Cerebellar cortex (tissue), 1 donor: Measurements from ENCODE around the gene COPZ2.
"Not testable (repeated sequence)": the region's sequence is repeated elsewhere in the genome, so short reads cannot be mapped to it uniquely, and the experiment has no call there.

ENCODE experiments used
- DNase-seq: peaks from one replicate; pipeline ENCODE4 v3.0.0-alpha.2; 2015; ENCODE audit warnings: low spot score

COPZ2 gene

GRCh38 chr17:48056246-48056745, 18.7 kb upstream of the COPZ2 start:
- DNase-seq, result no peak

DNA sequence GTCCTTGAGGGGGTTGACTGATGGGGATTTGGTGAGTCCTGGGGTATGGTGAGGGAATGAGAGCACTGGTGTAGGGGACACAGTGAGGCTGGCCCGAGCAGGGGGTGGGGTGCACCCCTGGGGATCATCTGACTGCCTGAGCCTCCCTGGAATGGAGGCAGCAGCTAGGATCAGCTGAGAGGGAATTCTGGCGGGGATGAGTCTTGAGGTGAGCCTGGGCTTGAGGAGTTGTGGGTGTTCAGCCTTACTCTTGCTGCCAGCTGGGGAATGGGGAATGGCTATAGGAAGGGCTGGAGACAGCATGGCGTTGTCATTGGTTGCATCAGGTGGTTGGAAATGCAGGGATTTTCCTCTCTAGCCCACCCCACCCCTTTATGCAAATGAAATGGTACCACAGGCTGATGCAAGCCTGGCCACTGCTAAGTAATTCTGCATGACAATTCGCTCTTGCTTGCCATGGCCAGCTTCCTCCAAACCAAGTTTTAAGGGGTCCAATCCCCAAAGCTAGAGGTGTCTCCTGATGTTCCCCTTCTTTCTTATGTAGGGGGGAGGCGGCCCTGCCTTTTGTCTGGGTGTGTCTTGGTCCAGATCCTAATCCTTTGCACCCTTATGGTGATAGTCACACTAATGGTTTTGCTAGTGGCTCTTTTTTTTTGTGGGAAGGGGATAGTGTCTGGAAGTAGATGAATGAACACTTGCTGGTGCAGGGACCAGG, 18.1 kb upstream of the COPZ2 start:
- no peak for DNase-seq

DNA sequence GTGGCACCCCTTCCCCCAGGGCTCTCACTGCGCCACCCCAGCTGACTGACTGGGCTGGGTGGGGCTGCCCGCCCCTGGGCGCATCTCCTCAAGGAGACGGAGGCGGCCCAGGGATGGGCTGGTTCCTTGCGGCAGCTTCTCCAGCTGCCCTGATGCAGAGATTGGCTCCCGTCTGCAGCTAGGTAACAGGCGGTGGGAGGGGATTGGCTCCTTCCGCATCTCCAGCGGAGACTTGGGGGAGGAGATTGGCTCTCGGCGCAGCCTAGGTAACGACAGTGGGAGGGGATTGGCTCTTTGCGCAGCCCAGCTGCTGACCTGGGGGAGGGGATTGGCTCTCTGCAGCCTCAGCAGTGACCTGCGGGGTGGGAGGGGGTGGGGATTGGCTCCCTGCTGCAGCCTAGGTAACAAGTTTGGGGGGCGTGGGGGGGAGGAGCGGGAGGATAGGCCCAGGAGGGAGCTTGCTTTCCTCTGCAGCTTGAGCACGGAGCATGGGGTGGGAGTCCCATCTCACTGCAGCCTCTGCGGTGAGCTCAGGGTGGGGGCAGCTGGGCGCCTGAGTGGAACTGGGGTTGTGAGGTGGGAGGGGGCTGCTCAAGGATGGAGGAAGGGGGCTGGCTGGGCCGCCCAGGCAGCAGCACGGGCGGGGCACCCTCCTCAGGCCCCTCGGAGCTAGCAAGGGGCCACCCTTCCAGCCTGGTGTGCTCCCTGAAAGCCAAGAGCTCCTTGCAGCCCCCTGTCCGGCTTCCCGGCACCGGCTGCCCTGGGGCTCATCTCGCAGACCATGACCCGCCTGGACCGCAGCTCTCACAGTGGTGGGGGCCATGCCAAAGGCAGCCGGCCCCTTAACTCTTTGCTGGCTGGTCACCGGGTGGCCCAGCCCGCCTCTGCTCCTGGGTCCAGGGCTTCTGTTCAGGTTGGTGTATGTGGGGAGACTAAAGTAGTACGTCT, 16.9 kb upstream of the COPZ2 start:
- DNase-seq, result peak; percentile 94

DNA sequence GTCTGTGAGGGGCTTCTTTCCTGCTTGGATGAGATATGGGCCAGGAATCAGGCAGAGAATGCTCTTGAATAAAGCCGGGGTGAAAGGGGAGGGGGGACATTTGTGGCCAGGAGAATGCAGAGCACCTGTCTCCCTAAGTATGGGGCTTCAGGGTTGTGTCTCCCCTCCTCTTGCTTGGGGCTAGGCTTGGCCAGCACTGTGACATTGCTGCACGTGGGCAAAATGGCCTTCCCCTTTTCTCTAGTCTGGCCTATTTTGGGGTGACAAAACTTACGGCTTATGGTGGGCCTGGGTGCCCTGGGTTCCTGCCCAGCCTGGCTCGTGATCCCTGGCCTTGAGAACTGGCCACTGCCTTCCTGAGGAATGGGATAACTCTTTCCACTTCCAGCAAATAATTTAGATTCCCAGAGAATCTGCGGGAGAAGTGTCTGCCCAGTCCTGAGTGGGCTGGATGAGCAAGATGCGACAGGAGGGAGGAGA, 16.2 kb upstream of the COPZ2 start:
- DNase-seq, result no peak

DNA sequence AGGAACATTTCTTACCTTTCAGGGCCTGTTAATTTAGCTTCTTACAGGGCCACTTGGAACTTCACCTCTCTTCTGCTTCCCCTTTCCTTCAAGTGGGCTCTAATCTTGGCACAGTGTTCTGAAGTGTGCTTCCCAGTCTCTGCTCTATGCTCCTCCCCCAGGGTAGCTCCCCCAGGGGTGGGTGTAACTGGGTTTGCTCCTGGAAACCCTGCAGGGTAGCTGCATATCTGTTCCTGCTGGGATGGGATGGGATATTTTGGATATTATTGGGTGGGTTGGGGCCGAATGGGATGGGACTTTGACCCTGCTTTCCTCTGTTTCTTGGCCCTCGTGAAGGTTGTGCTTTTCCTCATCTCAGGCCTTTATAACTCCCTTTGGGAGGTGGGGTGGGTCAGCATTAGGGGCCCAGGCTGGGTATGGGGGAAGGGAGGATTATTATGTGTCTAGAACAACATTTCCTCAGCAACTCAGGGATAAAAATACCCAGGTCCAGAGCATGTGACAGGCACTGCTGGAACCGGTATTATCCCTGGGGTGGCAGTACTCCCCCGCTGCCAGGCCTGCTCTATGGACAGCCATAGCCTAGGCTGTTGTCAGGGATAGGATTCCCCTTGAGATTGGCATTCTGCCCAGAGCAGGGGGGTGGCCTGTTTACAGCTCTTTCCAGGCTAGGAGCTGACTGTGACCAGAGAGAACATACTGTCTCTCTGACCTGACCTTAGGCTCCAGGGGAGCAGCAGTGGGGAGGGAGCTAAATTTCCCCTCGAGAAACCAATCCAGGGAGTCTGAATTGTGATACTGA, 15.6 kb upstream of the COPZ2 start:
- peak; percentile 46 for DNase-seq

- peak; percentile 48 for DNase-seq
These were observed 14.3 kb upstream of the COPZ2 start for GRCh38 chr17:48051706-48052486.

DNA sequence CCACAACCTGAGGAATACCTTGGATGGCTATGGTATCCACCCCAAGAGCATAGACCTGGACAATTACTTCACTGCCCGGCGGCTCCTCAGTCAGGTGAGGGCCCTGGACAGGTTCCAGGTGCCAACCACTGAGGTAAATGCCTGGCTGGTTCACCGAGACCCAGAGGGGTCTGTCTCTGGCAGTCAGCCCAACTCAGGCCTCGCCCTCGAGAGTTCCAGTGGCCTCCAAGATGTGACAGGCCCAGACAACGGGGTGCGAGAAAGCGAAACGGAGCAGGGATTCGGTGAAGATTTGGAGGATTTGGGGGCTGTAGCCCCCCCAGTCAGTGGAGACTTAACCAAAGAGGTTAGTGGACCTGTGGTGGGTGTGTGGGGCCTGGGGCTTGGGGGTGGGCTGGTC, 13.7 kb upstream of the COPZ2 start:
- DNase-seq, result no peak

DNA sequence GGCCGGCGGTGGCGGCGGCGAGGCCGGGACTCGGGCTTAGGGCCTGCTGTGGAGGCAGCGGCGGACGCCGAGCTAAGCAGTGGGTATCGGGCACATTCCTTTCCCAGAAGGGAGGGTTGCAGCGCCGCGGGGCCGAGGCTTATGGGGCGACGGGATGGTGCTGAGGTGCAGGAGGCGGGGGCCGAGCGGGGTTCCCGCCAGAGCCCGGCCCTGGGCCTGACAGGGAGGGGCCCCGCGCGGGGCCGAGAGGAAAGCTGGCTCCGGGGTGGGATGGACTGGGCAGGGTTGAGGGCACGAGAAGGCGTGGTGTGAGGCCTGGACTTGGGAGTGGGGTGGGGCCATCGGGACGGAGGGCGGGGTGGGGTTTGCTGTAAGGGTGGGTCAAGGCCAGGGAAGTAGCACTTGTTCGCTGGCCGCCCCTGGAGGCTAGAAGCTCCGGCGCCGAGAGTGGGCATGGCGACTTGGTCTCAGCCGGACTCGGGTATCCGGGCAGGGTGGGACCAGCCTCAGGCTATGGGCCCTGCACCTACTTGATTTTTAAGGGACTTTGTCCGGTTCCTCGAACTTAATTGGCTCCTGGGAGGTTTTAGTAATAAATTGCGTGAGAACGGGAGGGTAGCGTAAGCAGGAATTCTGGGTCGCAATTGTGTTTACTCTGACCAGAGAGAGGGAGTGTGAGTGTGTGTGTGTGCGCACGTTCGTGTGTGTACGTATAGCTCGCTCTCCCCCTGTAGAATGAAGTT, 11.0 kb upstream of the COPZ2 start:
- peak; percentile 80 for DNase-seq

- peak; percentile 100 for DNase-seq
These were observed 10.3 kb upstream of the COPZ2 start, which contains the start of gene NFE2L1 for GRCh38 chr17:48047741-48048383. TSS of gene NFE2L1 (plus strand) at chr17:48048359. CDS start at chr17:48051119, 2,760 bp downstream.

GRCh38 chr17:48047113-48047740, 9.6 kb upstream of the COPZ2 start:
- DNase-seq, result no peak

GRCh38 chr17:48046296-48046695, 8.7 kb upstream of the COPZ2 start:
- no peak for DNase-seq

- no peak for DNase-seq
These were observed 7.9 kb upstream of the COPZ2 start for GRCh38 chr17:48045316-48046001.

GRCh38 chr17:48044851-48045250, 7.3 kb upstream of the COPZ2 start:
- no peak for DNase-seq

DNA sequence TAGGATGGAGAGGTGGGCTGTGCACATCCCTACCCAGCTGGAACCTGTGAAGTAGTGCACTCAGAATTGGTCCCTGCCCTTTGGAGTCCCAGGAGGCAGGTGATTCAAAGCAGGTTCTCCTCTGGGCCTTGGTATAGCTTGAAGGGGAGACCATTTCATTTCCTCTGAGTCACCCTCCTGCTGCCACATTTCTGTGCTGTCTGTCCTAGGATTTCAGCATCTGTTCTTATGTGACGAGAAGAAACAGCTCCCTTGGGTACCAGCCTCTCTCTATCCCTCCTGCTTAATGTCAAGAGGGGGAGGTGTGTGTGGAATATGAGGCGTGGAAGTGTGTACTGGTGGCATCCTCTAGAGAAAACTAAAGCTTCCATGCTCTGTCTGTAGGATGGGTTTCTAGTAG, 5.6 kb upstream of the COPZ2 start:
- no peak for DNase-seq

DNA sequence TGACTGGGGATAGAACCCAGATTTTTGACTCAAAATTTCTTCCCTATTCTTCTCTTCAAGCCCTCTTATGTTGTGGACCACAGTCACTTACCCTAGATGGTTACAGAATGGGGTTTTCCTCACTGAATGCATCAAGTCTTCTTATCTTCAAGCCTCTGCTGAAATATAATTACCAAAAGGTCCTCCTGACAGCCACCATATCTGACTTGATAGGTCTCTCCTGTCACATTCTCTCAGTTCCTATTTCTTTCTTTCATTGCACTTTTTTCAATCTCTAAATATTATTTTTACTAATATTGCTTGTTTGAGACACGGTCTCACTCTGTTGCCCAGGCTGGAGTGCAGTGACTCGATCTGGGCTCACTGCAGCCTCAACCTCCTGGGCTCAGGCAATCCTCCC, 1.1 kb upstream of the COPZ2 start:
- no peak for DNase-seq

DNA sequence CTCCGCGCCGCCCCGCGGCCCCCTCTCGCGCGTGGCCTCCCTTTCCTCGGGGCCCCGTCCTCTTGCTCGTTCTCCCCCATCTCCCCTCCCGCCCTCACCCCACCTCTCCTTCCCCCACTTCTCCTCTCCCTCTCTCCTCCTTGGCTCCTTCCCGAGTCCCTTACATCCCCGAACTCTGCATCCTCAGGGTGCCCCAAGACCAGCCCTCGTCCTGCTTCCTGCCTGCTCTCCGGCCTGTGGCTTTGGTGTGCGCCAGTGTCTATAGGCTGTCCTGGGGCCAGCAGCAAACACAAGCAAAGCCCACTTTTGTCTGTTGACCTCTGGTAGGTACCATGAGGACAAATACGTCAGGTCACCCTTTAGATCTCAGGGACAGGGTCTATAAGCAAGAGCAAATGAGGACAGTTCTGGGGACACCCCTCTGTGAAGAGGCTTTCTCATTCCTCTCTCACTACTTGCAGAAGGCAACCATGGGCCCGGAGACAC, 284 bp upstream of the COPZ2 start:
- DNase-seq, result no peak

GRCh38 chr17:48036693-48037035, 933 bp downstream of the COPZ2 start:
- no peak for DNase-seq

GRCh38 chr17:48034734-48035133, 2.9 kb downstream of the COPZ2 start:
- not testable (repeated sequence) for DNase-seq

DNA sequence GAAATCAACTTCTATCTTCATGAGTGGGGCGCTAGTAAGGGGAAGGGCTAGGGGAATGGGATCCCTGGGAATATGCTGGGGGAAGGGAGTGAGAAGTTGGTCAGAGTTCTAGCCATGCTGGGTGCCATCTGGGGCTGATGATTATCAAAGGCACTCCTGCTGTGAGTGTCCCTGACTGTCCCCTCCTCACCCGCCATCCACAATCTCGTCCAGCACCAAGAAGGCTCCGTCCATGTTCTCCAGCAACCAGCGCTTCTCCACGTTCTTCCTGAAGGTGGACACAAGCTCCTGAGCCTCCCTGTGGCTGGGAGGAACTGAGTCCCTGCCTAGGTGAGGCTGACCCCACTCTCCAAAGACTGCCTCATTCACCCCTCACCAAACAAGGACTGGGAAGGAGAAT, 5.6 kb downstream of the COPZ2 start:
- DNase-seq, result no peak
